Heart left ventricle (tissue), 16 donors: ENCODE data around the gene WBP2. TPM values are rescaled to one million over a fixed set of nuclear protein-coding genes. Genes with fewer than 3 reads are reported as not detected.

Experiments
- ATAC-seq, 4 donors: fragments of 200-7000 bp; cut with Tn5 transposase; one replicate each; pipeline ENCODE4 v1.9.1; 2020 to 2022; ENCODE audit warnings: moderate library complexity in 4 of 4, mild to moderate bottlenecking in 3 of 4, moderate number of reproducible peaks in 1 of 4
- DNase-seq, 5 donors: peaks; one replicate each; pipeline ENCODE4 v3.0.0-alpha.2; 2020
- H3K27ac ChIP-seq, 12 donors: fragments of 200-600 bp; sonication (generic) in 4 of 12; one replicate each; pipeline versions ENCODE4 v1.5.0 to v1.8.0; 2016 to 2022; ENCODE audit warnings: mild to moderate bottlenecking in 2 of 12
- H3K27me3 ChIP-seq, 9 donors: fragments of 200-600 bp; sonication (generic) in 2 of 9; one replicate each; pipeline versions ENCODE4 v1.5.1 to v1.8.0; 2016 to 2022; ENCODE audit warnings: mild to moderate bottlenecking in 3 of 9
- H3K36me3 ChIP-seq, 9 donors: fragments of 200-600 bp; sonication (generic) in 2 of 9; one replicate each; pipeline versions ENCODE4 v1.5.0 to v1.8.0; 2018 to 2022; ENCODE audit warnings: mild to moderate bottlenecking in 2 of 9
- H3K4me1 ChIP-seq, 12 donors: fragments of 200-600 bp; sonication (generic) in 4 of 12; one replicate each; pipeline versions ENCODE4 v1.5.0 to v1.8.0; 2016 to 2022; ENCODE audit warnings: mild to moderate bottlenecking in 3 of 12
- H3K4me3 ChIP-seq, 12 donors: fragments of 200-600 bp; sonication (generic) in 4 of 12; one replicate each; pipeline versions ENCODE4 v1.5.0 to v1.8.0; 2017 to 2022; ENCODE audit warnings: mild to moderate bottlenecking in 9 of 12, moderate library complexity in 4 of 12
- H3K9me3 ChIP-seq, 12 donors: fragments of 200-600 bp; sonication (generic) in 4 of 12; one replicate each; pipeline versions ENCODE4 v1.5.0 to v1.8.0; 2016 to 2022; ENCODE audit warnings: mild to moderate bottlenecking in 1 of 12
- POLR2A ChIP-seq, 2 donors: fragments of 450-650 bp; IDR thresholded peaks; one replicate each; pipeline ENCODE4 v1.6.1; 2017; ENCODE audit warnings: antibody characterized with exemption in 2 of 2, mild to moderate bottlenecking in 2 of 2, moderate library complexity in 2 of 2
- WGBS, 4 donors: extraction: QIAGEN DNeasy Blood & Tissue Kit in 2 of 4; methylation state at CpG; one replicate each; pipeline versions ENCODE4 v1.1.5 to v1.1.7; 2013 to 2018; 5-methylcytosine and 5-hydroxymethylcytosine counted together
- intact Hi-C, 10 donors: fragments of 100-400 bp; cut with DNase I; formaldehyde crosslinking; loops; one replicate each; pipeline versions ENCODE4 v1.11.1 to v1.14.2; 2022
- polyA plus RNA-seq, 2 donors: library from polyadenylated mRNA; stranded (reverse); fragments of 200-250 nt; gene quantifications; one replicate each; pipeline ENCODE4 v1.2.3, GENCODE V29; 2013
- total RNA-seq, 9 donors: library from RNA; depleted of rRNA in 2 of 9; stranded (reverse); fragments of >200 nt in 2 of 9; fragmentation: NEBNext Ultra II Directional in 3 of 9; extraction: Animal tissue kit (Norgen Biotek cat#: 25700) in 3 of 9; gene quantifications; one replicate each; pipeline versions ENCODE4 v1.1.0 to v1.2.4, GENCODE V29; 2016 to 2023
- TF ChIP-seq, protein P1 (sequence below), 12 donors: fragments of 200-600 bp; sonication (generic) in 4 of 12; IDR thresholded peaks; one replicate each; pipeline versions ENCODE4 v1.5.0 to v1.8.0; 2018 to 2022; ENCODE audit warnings: antibody characterized with exemption in 12 of 12, mild to moderate bottlenecking in 5 of 12
- donor health status: ischemic (EF 13 %, LVEDD 7.1; RV severe dilation, severe dysfunction).
- donor health status: healthy with polysubstance abuse.
- donor health status: DM: no; HTN: yes; CAD: no.
- donor health status: DM: no; HTN: no; CAD: no.
- donor health status: ischemic (EF 25% LVEDD 6.9; RV normal size, moderate dysfunction).
- donor health status: ischemic (EF 25% LVEDD 5.7; RV mildly dilated, moderate dysfunction).
- donor health status: healthy.
- donor health status: DM: yes; HTN: yes; CAD: no.
- donor health status: ischemic (EF 35%, LVEDD 5.7; RV mildly dilated, moderate dysfunction).
- donor health status: nonischemic (EF 11% LVEDD 7.7; RV severe dilation, severe dysfunction).
- donor health status: DM: yes; HTN: yes; CAD: no.
- donor health status: PGD.
- donor health status: ischemic (EF 29% LVEDD 5.4; RV normal size, mild dysfunction).
- donor health status: nonischemic (EF 23%, LVEDD 6.1; RV moderate dilation, normal function).

Gene WBP2
- total and polyA plus RNA-seq, 11 donors, result 128 to 311 (median 158) TPM

DNA sequence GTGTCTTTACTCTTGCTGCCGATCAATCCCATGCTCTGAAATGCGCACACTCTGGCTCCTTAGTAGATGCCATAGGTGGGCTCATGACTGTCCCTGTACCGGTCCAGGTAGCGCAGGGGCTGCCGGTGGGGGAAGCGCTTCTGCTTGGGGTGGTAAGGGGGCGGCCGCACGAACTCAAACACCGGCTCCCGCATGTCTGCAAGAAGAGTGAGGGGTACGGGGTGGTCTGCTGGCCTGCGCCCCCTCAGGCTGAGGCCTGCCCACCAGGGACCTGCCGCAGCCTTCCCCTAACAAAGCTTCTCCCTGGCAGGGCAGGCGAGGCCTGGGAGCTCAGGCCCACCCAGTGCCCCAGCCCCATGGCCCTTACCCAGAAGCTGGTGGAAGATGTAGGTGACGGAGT is 43.7 kb upstream of the WBP2 start:
- no peak for ATAC-seq
- no peak overlapping the region for H3K27ac ChIP-seq
- H3K9me3 ChIP-seq, result no peaks in the 10 kb centered on the region
- H3K36me3 ChIP-seq, result peaks cover 0 to 57% (median 52%) of the 10 kb centered on the region in 9 donors
- DNase-seq, result no peak
- 92 to 96% (median 95%) methylated on average over 10 to 16 of the region's 16 CpGs for WGBS, 4 donors
- H3K27me3 ChIP-seq, result no peaks in the 10 kb centered on the region
- peaks cover 0 to 37% (median 28%) of the 10 kb centered on the region in 12 donors for H3K4me1 ChIP-seq
- intact Hi-C loops, result loop anchor here in 7 of 10 donors (5.0 to 10.0 kb wide), 6 partner anchors 41 to 134 kb away; partner anchors contain the start of genes WBP2 (in 3 of the 7), GALK1 (in 1 of the 7), UNC13D (in 1 of the 7) and UNK (in 1 of the 7)
- no peak for TF ChIP-seq POLR2A (IDR thresholded peaks at IDR 0.05)
- TF ChIP-seq, protein P1, sequence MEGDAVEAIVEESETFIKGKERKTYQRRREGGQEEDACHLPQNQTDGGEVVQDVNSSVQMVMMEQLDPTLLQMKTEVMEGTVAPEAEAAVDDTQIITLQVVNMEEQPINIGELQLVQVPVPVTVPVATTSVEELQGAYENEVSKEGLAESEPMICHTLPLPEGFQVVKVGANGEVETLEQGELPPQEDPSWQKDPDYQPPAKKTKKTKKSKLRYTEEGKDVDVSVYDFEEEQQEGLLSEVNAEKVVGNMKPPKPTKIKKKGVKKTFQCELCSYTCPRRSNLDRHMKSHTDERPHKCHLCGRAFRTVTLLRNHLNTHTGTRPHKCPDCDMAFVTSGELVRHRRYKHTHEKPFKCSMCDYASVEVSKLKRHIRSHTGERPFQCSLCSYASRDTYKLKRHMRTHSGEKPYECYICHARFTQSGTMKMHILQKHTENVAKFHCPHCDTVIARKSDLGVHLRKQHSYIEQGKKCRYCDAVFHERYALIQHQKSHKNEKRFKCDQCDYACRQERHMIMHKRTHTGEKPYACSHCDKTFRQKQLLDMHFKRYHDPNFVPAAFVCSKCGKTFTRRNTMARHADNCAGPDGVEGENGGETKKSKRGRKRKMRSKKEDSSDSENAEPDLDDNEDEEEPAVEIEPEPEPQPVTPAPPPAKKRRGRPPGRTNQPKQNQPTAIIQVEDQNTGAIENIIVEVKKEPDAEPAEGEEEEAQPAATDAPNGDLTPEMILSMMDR (IDR thresholded peaks at IDR 0.05), result no peak
- no peak overlapping the region for H3K4me3 ChIP-seq

DNA sequence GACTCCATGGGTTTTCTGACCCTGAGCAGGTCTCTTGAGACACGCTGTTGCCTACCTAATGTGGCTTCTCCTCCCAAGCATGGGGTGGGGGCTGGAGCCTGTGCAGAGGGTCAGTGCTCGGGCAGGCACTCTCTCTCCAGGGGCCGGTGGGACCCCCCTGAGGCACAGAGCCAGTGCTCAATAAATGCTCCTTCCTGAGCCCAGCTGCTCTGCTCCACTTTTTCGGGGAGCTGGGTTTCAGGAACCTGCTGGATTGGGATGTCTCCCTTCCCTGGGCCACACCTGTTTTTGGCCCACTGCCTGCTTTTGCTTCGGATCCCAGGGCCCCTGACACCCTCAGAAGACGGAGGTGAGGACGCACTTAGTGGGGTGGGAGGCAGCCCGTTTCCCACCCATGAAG is 42.9 kb upstream of the WBP2 start:
- Histone ChIP-seq H3K27me3 (no peaks in the 10 kb centered on the region), H3K27ac (no peak overlapping the region), H3K36me3 (peaks cover 0 to 55% (median 52%) of the 10 kb centered on the region in 9 donors), H3K9me3 (no peaks in the 10 kb centered on the region), H3K4me1 (peaks cover 0 to 32% (median 25%) of the 10 kb centered on the region in 12 donors), H3K4me3 (no peak overlapping the region)
- no peak for TF ChIP-seq POLR2A (IDR thresholded peaks at IDR 0.05)
- TF ChIP-seq, protein P1 (IDR thresholded peaks at IDR 0.05), result no peak
- DNase-seq, result no peak
- intact Hi-C loops, result loop anchor here in 7 of 10 donors (5.0 to 10.0 kb wide), 6 partner anchors 41 to 133 kb away; partner anchors contain the start of genes WBP2 (in 3 of the 7), GALK1 (in 1 of the 7), UNC13D (in 1 of the 7) and UNK (in 1 of the 7)
- 85 to 90% (median 89%) methylated on average over 8 of the region's 8 CpGs for WGBS, 4 donors
- ATAC-seq, result no peak

DNA sequence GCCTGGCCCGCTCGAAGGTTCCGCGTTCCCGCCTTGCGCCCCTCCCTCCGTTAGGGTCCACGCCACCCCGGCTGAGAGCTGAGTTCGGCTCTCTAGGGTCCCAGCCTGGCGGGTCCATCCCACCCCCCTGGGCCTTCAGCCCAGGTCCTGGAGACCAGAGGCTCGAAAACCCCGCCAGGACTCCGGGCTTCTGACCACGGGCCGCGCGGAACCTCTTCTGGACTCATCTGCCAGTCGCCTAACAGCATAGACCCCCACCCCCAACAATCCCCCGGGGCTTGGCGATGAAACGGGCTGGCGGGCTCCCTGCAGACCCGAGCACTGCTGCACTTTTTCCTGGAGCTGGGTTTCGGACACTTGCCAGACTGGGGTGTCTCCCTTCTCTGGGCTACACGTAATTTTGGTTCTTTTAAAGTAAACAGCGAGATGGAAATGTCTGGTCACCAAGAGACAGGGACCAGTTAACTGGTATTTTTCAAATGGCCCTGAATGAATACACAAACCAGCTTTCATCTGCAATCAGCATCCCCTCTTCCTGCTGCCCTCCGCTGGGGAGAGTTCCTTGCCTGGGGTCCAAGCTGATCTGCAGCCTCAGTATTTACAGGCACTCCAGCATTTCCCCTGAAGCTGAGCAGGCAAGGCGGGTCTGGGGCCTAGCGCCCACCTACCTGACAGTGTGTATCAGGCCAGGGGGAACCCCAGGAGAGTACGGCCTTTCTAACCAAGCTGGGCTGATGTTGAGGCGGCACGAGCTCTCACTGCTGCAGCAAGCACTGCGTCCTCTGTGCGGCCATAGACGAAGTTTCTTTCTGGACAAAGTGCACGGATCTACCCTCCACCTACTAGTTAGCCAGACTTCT is 42.3 kb upstream of the WBP2 start:
- H3K27me3 ChIP-seq, result no peaks in the 10 kb centered on the region
- H3K9me3 ChIP-seq, result no peaks in the 10 kb centered on the region
- peaks cover 0 to 32% (median 24%) of the 10 kb centered on the region in 12 donors for H3K4me1 ChIP-seq
- peaks cover 0 to 52% (median 46%) of the 10 kb centered on the region in 9 donors for H3K36me3 ChIP-seq
- peak overlapping the region; percentile 48 to 97 (median 80) for H3K4me3 ChIP-seq
- peak overlapping the region; percentile 88 to 99 (median 94) for H3K27ac ChIP-seq
- TF ChIP-seq, protein P1 (IDR thresholded peaks at IDR 0.05), result no peak
- TF ChIP-seq POLR2A (IDR thresholded peaks at IDR 0.05), result no peak
- intact Hi-C loops, result loop anchor here in 7 of 10 donors (2.0 to 10.0 kb wide), 7 partner anchors 40 to 133 kb away; partner anchors contain the start of genes WBP2 (in 4 of the 7), GALK1 (in 1 of the 7), UNC13D (in 1 of the 7) and UNK (in 1 of the 7)
- peak in 1 of 5 donors; percentile 50 for DNase-seq
- 53 to 68% (median 58%) methylated on average over 23 to 37 of the region's 37 CpGs for WGBS, 4 donors
- ATAC-seq, result no peak
